CD4-positive, alpha-beta memory T cell (primary cell): ENCODE data around the gene PDE4D. TPM values are rescaled to one million over a fixed set of nuclear protein-coding genes. Genes with fewer than 3 reads are reported as not detected.
A peak's percentile ranks its signal among the peaks of the same experiment; 100 is the strongest.

Experiments
- CTCF ChIA-PET: fragments of 350-600 bp; sonication (Branson Sonifier 250); formaldehyde crosslinking; loops from one replicate; lab custom pipeline; 2021; ENCODE audit warnings: inconsistent platforms; ENCODE audit not compliant: partially characterized antibody; lab: Charles Lee
- POLR2A ChIA-PET: fragments of 350-600 bp; sonication (Branson Sonifier 250); formaldehyde crosslinking; loops from one replicate; lab custom pipeline; 2021; ENCODE audit not compliant: partially characterized antibody; lab: Charles Lee
- DNase-seq, 5 donors: peaks; one replicate each; pipeline versions ENCODE4 v3.0.0 to v3.0.0-alpha.2; 2020 to 2022; ENCODE audit warnings: mixed read lengths in 1 of 5
- H3K27ac ChIP-seq: one replicate; pipeline ENCODE4 v1.7.0; 2013; ENCODE audit warnings: low read depth, low read length
- H3K27me3 ChIP-seq: 2 replicates; pipeline ENCODE4 v1.7.0; 2013; ENCODE audit warnings: mild to moderate bottlenecking, low read length, moderate library complexity; ENCODE audit not compliant: insufficient read depth
- H3K36me3 ChIP-seq: 2 replicates; pipeline ENCODE4 v1.7.0; 2013; ENCODE audit warnings: mild to moderate bottlenecking, low read length, moderate library complexity; ENCODE audit not compliant: insufficient read depth
- H3K4me1 ChIP-seq: 2 replicates; pipeline ENCODE4 v1.7.0; 2013; ENCODE audit warnings: mild to moderate bottlenecking, low read length, moderate library complexity; ENCODE audit not compliant: insufficient read depth
- H3K4me3 ChIP-seq, 2 donors: one replicate each; pipeline ENCODE4 v1.7.0; 2013; ENCODE audit warnings: low read length in 2 of 2, mild to moderate bottlenecking in 1 of 2
- H3K9me3 ChIP-seq, 2 donors: one replicate each; pipeline ENCODE4 v1.7.0; 2013; ENCODE audit warnings: low read length in 2 of 2, control low read depth in 1 of 2; ENCODE audit not compliant: control insufficient read depth in 1 of 2
- H3K27ac Mint-ChIP-seq, 7 donors: one replicate each; pipeline ENCODE4 v1.8.0; 2020 to 2021; ENCODE audit warnings: mixed read lengths in 7 of 7, mild to moderate bottlenecking in 6 of 7, inconsistent platforms in 3 of 7, moderate library complexity in 3 of 7
- H3K27me3 Mint-ChIP-seq, 2 donors: one replicate each; pipeline ENCODE4 v1.8.0; 2020 to 2021; ENCODE audit warnings: mixed read lengths in 2 of 2
- H3K36me3 Mint-ChIP-seq, 2 donors: one replicate each; pipeline ENCODE4 v1.8.0; 2020 to 2021; ENCODE audit warnings: mixed read lengths in 2 of 2, inconsistent platforms in 1 of 2, mild to moderate bottlenecking in 1 of 2
- H3K4me1 Mint-ChIP-seq, 4 donors: one replicate each; pipeline ENCODE4 v1.8.0; 2020 to 2021; ENCODE audit warnings: mixed read lengths in 4 of 4, mild to moderate bottlenecking in 1 of 4
- H3K4me3 Mint-ChIP-seq, 8 donors: one replicate each; pipeline ENCODE4 v1.8.0; 2020 to 2021; ENCODE audit warnings: mixed read lengths in 8 of 8, mild to moderate bottlenecking in 7 of 8, moderate library complexity in 6 of 8, inconsistent platforms in 3 of 8
- H3K9me3 Mint-ChIP-seq, 8 donors: one replicate each; pipeline ENCODE4 v1.8.0; 2020 to 2021; ENCODE audit warnings: mixed read lengths in 8 of 8, mild to moderate bottlenecking in 5 of 8, inconsistent platforms in 3 of 8, moderate library complexity in 1 of 8
- intact Hi-C: fragments of 100-400 bp; cut with micrococcal nuclease; formaldehyde crosslinking; loops from one replicate; pipeline ENCODE4 v1.15.1; 2023
- polyA plus RNA-seq, 2 donors: library from polyadenylated mRNA; unstranded; fragments of 300-500 nt; fragmentation: Illumina TruSeq; gene quantifications; one replicate each; pipeline ENCODE4 v1.2.3, GENCODE V29; 2021
- total RNA-seq, 2 experiments: library from RNA; stranded (reverse); gene quantifications; one replicate each; pipeline ENCODE4 v1.2.3, GENCODE V29; 2021

Gene PDE4D
- total and polyA plus RNA-seq, 4 experiments from 2014 or later, result 12.3 to 49.7 (median 30.3) TPM

- H3K27me3 ChIP-seq, result no peaks in the 10 kb centered on the region
- peaks cover 32% of the 10 kb centered on the region for H3K4me1 ChIP-seq
- Mint-ChIP-seq H3K9me3 (peaks cover 0 to 30% (median 19%) of the 10 kb centered on the region in 8 donors), H3K27me3 (no peaks in the 10 kb centered on the region), H3K4me1 (peaks cover 23 to 74% (median 42%) of the 10 kb centered on the region in 4 donors), H3K36me3 (peaks cover 35 to 46% of the 10 kb centered on the region in 2 donors), H3K4me3 (peak overlapping the region in 3 of 8 donors; percentile 6 to 39 (median 18)), H3K27ac (peak overlapping the region in 1 of 7 donors; percentile 41)
- DNase-seq, result no peak
- intact Hi-C loops, result no loop called here
- no peaks in the 10 kb centered on the region for H3K9me3 ChIP-seq
- CTCF ChIA-PET, result interaction anchor here (0.9 to 3.6 kb wide), 7 partner anchors 9 to 165 kb away, joined by 3 to 43 read pairs (median 9); no protein-coding TSS in a partner anchor
- H3K27ac ChIP-seq, result no peak overlapping the region
- no peaks in the 10 kb centered on the region for H3K36me3 ChIP-seq
- H3K4me3 ChIP-seq, result no peak overlapping the region
- POLR2A ChIA-PET, result no interaction called here
Measured at GRCh38 chr5:59008816-59009473, 884.6 kb downstream of the PDE4D start.

GRCh38 chr5:59007460-59008063, 886.0 kb downstream of the PDE4D start:
- H3K4me3 Mint-ChIP-seq, result no peak overlapping the region
- POLR2A ChIA-PET, result no interaction called here
- intact Hi-C loops, result loop anchor here (1.0 kb wide), 2 partner anchors 116 to 121 kb away; no protein-coding TSS in a partner anchor
- Histone ChIP-seq H3K27ac (no peak overlapping the region), H3K36me3 (no peaks in the 10 kb centered on the region), H3K9me3 (no peaks in the 10 kb centered on the region), H3K4me1 (peaks cover 34% of the 10 kb centered on the region), H3K4me3 (no peak overlapping the region), H3K27me3 (no peaks in the 10 kb centered on the region)
- peaks cover 0 to 17% (median 13%) of the 10 kb centered on the region in 8 donors for H3K9me3 Mint-ChIP-seq
- peak overlapping the region in 1 of 7 donors; percentile 38 for H3K27ac Mint-ChIP-seq
- DNase-seq, result peak in 4 of 5 donors; percentile 15 to 33 (median 23)
- peaks cover 28 to 72% (median 44%) of the 10 kb centered on the region in 4 donors for H3K4me1 Mint-ChIP-seq
- CTCF ChIA-PET, result interaction anchor here (1.2 to 3.6 kb wide), 7 partner anchors 11 to 167 kb away, joined by 3 to 43 read pairs (median 5); no protein-coding TSS in a partner anchor
- no peaks in the 10 kb centered on the region for H3K27me3 Mint-ChIP-seq
- H3K36me3 Mint-ChIP-seq, result peaks cover 21 to 32% of the 10 kb centered on the region in 2 donors

- CTCF ChIA-PET, result interaction anchor here (1.2 to 3.6 kb wide), 7 partner anchors 12 to 169 kb away, joined by 3 to 43 read pairs (median 5); no protein-coding TSS in a partner anchor
- Histone ChIP-seq H3K9me3 (no peaks in the 10 kb centered on the region), H3K27ac (no peak overlapping the region), H3K4me3 (no peak overlapping the region), H3K36me3 (no peaks in the 10 kb centered on the region), H3K27me3 (no peaks in the 10 kb centered on the region), H3K4me1 (peaks cover 44% of the 10 kb centered on the region)
- intact Hi-C loops, result no loop called here
- POLR2A ChIA-PET, result interaction anchor here (0.7 kb wide), 1 partner anchor 151 kb away, joined by 3 read pairs; no protein-coding TSS in a partner anchor
- H3K4me1 Mint-ChIP-seq, result peaks cover 38 to 79% (median 52%) of the 10 kb centered on the region in 4 donors
- no peak for DNase-seq
- peaks cover 6 to 24% of the 10 kb centered on the region in 2 donors for H3K36me3 Mint-ChIP-seq
- H3K4me3 Mint-ChIP-seq, result peak overlapping the region in 2 of 8 donors; percentile 36 to 61
- H3K27me3 Mint-ChIP-seq, result no peaks in the 10 kb centered on the region
- H3K9me3 Mint-ChIP-seq, result peaks cover 0 to 3% (median under 1%) of the 10 kb centered on the region in 8 donors
- H3K27ac Mint-ChIP-seq, result peak overlapping the region in 2 of 7 donors; percentile 33 to 79
Measured at GRCh38 chr5:59005934-59006701, 887.4 kb downstream of the PDE4D start.

GRCh38 chr5:59003641-59004040, 889.9 kb downstream of the PDE4D start:
- peaks cover 41 to 88% (median 58%) of the 10 kb centered on the region in 4 donors for H3K4me1 Mint-ChIP-seq
- H3K27me3 Mint-ChIP-seq, result no peaks in the 10 kb centered on the region
- CTCF ChIA-PET, result interaction anchor here (0.9 to 2.4 kb wide), 4 partner anchors 11 to 117 kb away, joined by 4 to 9 read pairs (median 6); no protein-coding TSS in a partner anchor
- no peak for DNase-seq
- peak overlapping the region in 2 of 8 donors; percentile 1 to 9 for H3K4me3 Mint-ChIP-seq
- no peak overlapping the region for H3K27ac ChIP-seq
- no peaks in the 10 kb centered on the region for H3K36me3 ChIP-seq
- no peaks in the 10 kb centered on the region for H3K27me3 ChIP-seq
- H3K36me3 Mint-ChIP-seq, result peaks cover 0 to 20% of the 10 kb centered on the region in 2 donors
- H3K9me3 ChIP-seq, result no peaks in the 10 kb centered on the region
- no peak overlapping the region for H3K4me3 ChIP-seq
- H3K27ac Mint-ChIP-seq, result no peak overlapping the region
- intact Hi-C loops, result no loop called here
- peaks cover 35% of the 10 kb centered on the region for H3K4me1 ChIP-seq
- H3K9me3 Mint-ChIP-seq, result peaks cover 0 to 1% (median 0%) of the 10 kb centered on the region in 8 donors
- POLR2A ChIA-PET, result no interaction called here

GRCh38 chr5:59003124-59003523, 890.4 kb downstream of the PDE4D start:
- Mint-ChIP-seq H3K9me3 (peaks cover 0 to 1% (median 0%) of the 10 kb centered on the region in 8 donors), H3K36me3 (peaks cover 0 to 20% of the 10 kb centered on the region in 2 donors), H3K27me3 (no peaks in the 10 kb centered on the region), H3K4me1 (peaks cover 40 to 86% (median 56%) of the 10 kb centered on the region in 4 donors), H3K4me3 (peak overlapping the region in 3 of 8 donors; percentile 2 to 12 (median 3)), H3K27ac (peak overlapping the region in 2 of 7 donors; percentile 1 to 26)
- ChIA-PET CTCF (interaction anchor here (0.9 to 2.4 kb wide), 4 partner anchors 11 to 117 kb away, joined by 4 to 9 read pairs (median 6); no protein-coding TSS in a partner anchor), POLR2A (no interaction called here)
- Histone ChIP-seq H3K27me3 (no peaks in the 10 kb centered on the region), H3K27ac (no peak overlapping the region), H3K36me3 (no peaks in the 10 kb centered on the region), H3K9me3 (no peaks in the 10 kb centered on the region), H3K4me3 (no peak overlapping the region), H3K4me1 (peaks cover 30% of the 10 kb centered on the region)
- intact Hi-C loops, result no loop called here
- DNase-seq, result no peak

- no peak for DNase-seq
- Mint-ChIP-seq H3K27me3 (no peaks in the 10 kb centered on the region), H3K9me3 (peaks cover 0 to 1% (median 0%) of the 10 kb centered on the region in 8 donors), H3K36me3 (peaks cover 0 to 20% of the 10 kb centered on the region in 2 donors), H3K4me1 (peaks cover 37 to 77% (median 55%) of the 10 kb centered on the region in 4 donors), H3K27ac (no peak overlapping the region), H3K4me3 (peak overlapping the region in 3 of 8 donors; percentile 10 to 43 (median 41))
- ChIA-PET CTCF (interaction anchor here (1.1 to 4.2 kb wide), 5 partner anchors 106 to 172 kb away, joined by 4 to 17 read pairs (median 9); no protein-coding TSS in a partner anchor), POLR2A (interaction anchor here (1.1 to 1.5 kb wide), 2 partner anchors 37 to 122 kb away, joined by 3 to 4 read pairs; no protein-coding TSS in a partner anchor)
- Histone ChIP-seq H3K27me3 (no peaks in the 10 kb centered on the region), H3K9me3 (no peaks in the 10 kb centered on the region), H3K27ac (no peak overlapping the region), H3K36me3 (no peaks in the 10 kb centered on the region), H3K4me1 (peaks cover 23% of the 10 kb centered on the region), H3K4me3 (no peak overlapping the region)
- intact Hi-C loops, result no loop called here
Measured at GRCh38 chr5:59002162-59002825, 891.2 kb downstream of the PDE4D start.
